Smooth muscle cell (in vitro differentiated cells): ENCODE data around the gene JRKL. TPM values are rescaled to one million over a fixed set of nuclear protein-coding genes. Genes with fewer than 3 reads are reported as not detected.

ENCODE experiments used
- DNase-seq: peaks from one replicate; lab custom pipeline; 2025; ENCODE audit not compliant: unreplicated experiment; lab: John Stamatoyannopoulos, UW
- H2AFZ ChIP-seq: fragments of 200-600 bp; sonication (generic); 2 replicates; pipeline ENCODE4 v1.6.0; 2016; ENCODE audit warnings: antibody characterized with exemption, low read depth, mild to moderate bottlenecking
- H3F3A ChIP-seq: fragments of 200-600 bp; sonication (generic); 2 replicates; pipeline ENCODE4 v1.6.0; 2017; ENCODE audit warnings: antibody characterized with exemption, low read depth
- H3K27ac ChIP-seq: fragments of 200-600 bp; sonication (generic); 2 replicates; pipeline ENCODE4 v1.5.1; 2016; ENCODE audit warnings: low read depth, mild to moderate bottlenecking
- H3K27me3 ChIP-seq: fragments of 200-600 bp; sonication (generic); 2 replicates; pipeline ENCODE4 v1.6.1; 2016; ENCODE audit warnings: low read depth, mild to moderate bottlenecking
- H3K36me3 ChIP-seq: fragments of 200-600 bp; sonication (generic); 2 replicates; pipeline ENCODE4 v1.5.1; 2016; ENCODE audit warnings: low read depth
- H3K4me1 ChIP-seq: fragments of 200-600 bp; sonication (generic); 2 replicates; pipeline ENCODE4 v1.5.1; 2016; ENCODE audit warnings: low read depth
- H3K4me2 ChIP-seq: fragments of 200-600 bp; sonication (generic); 2 replicates; pipeline ENCODE4 v1.6.0; 2016; ENCODE audit warnings: mild to moderate bottlenecking
- H3K4me3 ChIP-seq: fragments of 200-600 bp; sonication (generic); 2 replicates; pipeline ENCODE4 v1.5.1; 2016; ENCODE audit warnings: mild to moderate bottlenecking
- H3K79me2 ChIP-seq: fragments of 200-600 bp; sonication (generic); 2 replicates; pipeline ENCODE4 v1.6.0; 2016; ENCODE audit warnings: low read depth, mild to moderate bottlenecking
- H3K9ac ChIP-seq: fragments of 200-600 bp; sonication (generic); 2 replicates; pipeline ENCODE4 v1.6.0; 2016; ENCODE audit warnings: low read depth
- H3K9me3 ChIP-seq: fragments of 200-600 bp; sonication (generic); replicated peaks from 2 replicates; pipeline ENCODE4 v1.5.1; 2016; ENCODE audit warnings: low read depth
- H4K20me1 ChIP-seq: fragments of 200-600 bp; sonication (generic); 2 replicates; pipeline ENCODE4 v1.6.0; 2016; ENCODE audit warnings: low read depth
- CTCF ChIP-seq: fragments of 200-600 bp; sonication (generic); IDR thresholded peaks from 2 replicates; pipeline ENCODE4 v1.5.1; 2017; ENCODE audit warnings: borderline replicate concordance, mild to moderate bottlenecking, antibody characterized with exemption; ENCODE audit not compliant: insufficient read depth, poor library complexity, severe bottlenecking
- WGBS: methylation state at CpG from one replicate; pipeline ENCODE4 v1.1.7; 2016; ENCODE audit warnings: low lambda C conversion rate; 5-methylcytosine and 5-hydroxymethylcytosine counted together
- polyA plus RNA-seq: library from polyadenylated mRNA; unstranded; fragments of >200 nt; fragmentation: Nextera tagmentation; extraction: Ambion mirVana; gene quantifications from 2 replicates; pipeline ENCODE4 v1.2.1, GENCODE V29; 2016
- total RNA-seq: library from RNA; depleted of rRNA; stranded (reverse); fragments of >200 nt; gene quantifications from 2 replicates; pipeline ENCODE4 v1.2.3, GENCODE V29; 2014

JRKL gene
- total and polyA plus RNA-seq, 2 experiments from 2014 or later, result 6.1 to 12.1 TPM

DNA sequence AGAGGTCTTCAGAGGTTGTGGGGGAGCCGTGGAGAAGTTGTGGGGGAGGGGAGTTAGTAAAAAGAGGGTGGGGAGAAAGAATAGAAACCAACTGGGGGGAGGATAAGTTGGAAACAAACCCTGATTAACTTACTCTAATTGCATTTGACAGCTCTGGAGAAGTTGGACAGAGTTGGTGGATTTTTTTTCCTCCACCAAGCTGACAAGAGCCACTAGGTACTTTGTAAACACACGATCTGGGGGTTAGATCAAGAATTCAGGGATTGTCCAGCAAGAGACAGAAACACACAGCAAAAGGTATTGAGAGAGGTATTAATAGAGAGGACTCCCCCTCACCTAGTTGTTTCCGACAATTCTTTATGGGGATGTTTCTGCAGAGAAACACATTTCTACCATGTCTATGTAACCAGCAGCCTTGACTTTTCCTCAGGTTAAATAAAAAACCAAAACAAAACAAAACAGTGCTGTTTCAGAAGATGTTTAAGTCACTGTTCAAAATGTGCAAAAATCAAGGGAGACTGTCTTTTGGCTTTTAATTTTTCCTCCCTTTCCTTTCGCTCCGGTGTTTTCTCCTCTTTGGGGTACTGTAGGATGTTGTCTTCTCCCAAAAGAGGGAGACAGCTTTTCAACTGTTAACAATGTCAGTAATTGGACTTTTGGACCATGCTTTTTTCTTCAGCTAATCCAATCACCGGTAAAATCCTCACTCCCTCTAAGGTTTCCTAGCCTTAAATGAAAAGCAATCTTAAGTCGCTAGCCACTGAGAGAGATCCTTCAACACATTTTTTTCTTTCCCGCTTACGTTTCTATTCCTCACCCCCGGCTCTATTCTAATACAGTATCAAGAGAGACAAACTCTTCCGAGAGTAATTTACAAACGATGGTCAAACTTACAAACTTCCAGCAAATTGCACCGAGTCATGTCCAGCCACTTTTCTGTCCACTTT, 47.5 kb upstream of the JRKL start:
- Histone ChIP-seq H2AFZ (peak overlapping the region; percentile 91), H3K36me3 (no peaks in the 10 kb centered on the region), H3K27me3 (no peaks in the 10 kb centered on the region), H3F3A (peaks cover 28% of the 10 kb centered on the region), H3K27ac (peak overlapping the region; percentile 90), H4K20me1 (peaks cover 8% of the 10 kb centered on the region), H3K4me2 (peak overlapping the region; percentile 91), H3K4me1 (peaks cover 38% of the 10 kb centered on the region), H3K79me2 (peaks cover 57% of the 10 kb centered on the region), H3K9me3 (no peaks in the 10 kb centered on the region), H3K9ac (peak overlapping the region; percentile 90), H3K4me3 (peak overlapping the region; percentile 97)
- DNase-seq, result no peak
- no peak for TF ChIP-seq CTCF
- 3% methylated on average over 13 of the region's 13 CpGs for WGBS

DNA sequence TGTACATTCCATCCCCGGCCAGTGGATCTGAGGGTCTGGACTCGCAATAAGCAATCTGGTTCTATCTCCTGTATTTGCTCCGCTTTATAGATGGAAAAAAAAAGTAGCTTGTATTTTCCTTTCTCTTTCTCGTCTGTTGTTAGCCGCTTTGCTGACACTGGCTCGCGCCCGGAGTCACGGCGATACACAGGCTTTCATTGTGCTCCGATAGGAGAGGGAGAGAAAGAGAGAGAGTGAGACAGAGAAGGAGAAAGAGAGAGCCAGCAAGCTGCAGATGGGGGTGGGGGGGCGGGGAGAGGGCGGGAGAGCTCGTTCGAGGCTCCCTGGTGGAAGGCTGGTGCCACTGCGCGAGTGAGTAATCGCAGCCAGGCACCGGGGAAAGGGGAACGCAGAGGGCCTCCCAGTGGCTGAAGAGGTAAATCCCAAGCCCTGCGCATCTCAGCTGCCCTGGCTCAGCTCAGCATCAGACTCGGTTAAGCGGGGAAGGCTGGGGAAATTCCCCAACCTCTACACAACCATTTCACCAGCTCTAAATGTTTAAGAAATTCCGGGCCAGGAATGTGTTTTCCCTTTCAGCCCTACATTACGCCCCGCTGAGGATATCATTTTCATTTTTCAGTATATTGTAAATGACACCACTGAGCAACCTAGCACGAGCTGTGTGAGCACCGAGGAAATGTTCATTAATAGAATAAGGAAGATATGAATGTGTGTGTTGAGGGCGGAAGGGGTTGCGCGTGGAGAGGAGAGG, 46.7 kb upstream of the JRKL start, which contains the start of gene MAML2:
TSS of gene MAML2 (minus strand) at position 235 of the 751 bp plus-strand sequence. CDS start 1,300 bp downstream, outside the sequence.
- Histone ChIP-seq H3K4me1 (peaks cover 29% of the 10 kb centered on the region), H3F3A (peaks cover 28% of the 10 kb centered on the region), H3K9me3 (no peaks in the 10 kb centered on the region), H3K4me2 (peak within 1 kb of the TSS; percentile 91), H3K79me2 (peaks cover 49% of the 10 kb centered on the region), H3K36me3 (no peaks in the 10 kb centered on the region), H3K27ac (peak within 1 kb of the TSS; percentile 90), H3K27me3 (no peaks in the 10 kb centered on the region), H2AFZ (peak within 1 kb of the TSS; percentile 91), H4K20me1 (no peaks in the 10 kb centered on the region), H3K4me3 (peak within 1 kb of the TSS; percentile 97), H3K9ac (peak within 1 kb of the TSS; percentile 90)
- WGBS, result 16% methylated on average over 26 of the region's 31 CpGs
- peak; percentile 73 for DNase-seq
- TF ChIP-seq CTCF, result peak; percentile 78

DNA sequence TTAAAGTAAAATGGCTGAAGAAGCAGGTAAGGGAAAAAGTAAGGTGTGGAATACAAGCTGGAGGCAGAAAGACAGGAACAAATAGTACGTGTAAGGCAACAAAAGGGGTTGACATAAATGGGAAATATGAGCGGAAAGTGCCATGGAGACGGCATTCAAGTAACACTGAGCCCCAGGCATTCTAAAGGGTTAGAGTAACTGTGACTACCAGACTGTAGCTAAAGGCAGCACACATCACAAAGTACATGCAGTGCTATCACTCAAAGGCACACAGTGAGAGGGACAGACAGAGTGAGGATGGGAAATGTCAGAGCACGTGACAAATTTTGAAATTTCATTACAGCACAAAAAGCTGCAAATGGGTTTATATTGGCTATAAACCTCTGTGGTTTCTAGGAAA, 33.0 kb upstream of the JRKL start:
- WGBS, result 88% methylated on average over 4 of the region's 4 CpGs
- DNase-seq, result no peak
- TF ChIP-seq CTCF, result no peak
- Histone ChIP-seq H3K9ac (no peak overlapping the region), H3K36me3 (peaks cover 8% of the 10 kb centered on the region), H3K4me1 (no peaks in the 10 kb centered on the region), H3F3A (no peaks in the 10 kb centered on the region), H3K4me3 (no peak overlapping the region), H3K27me3 (no peaks in the 10 kb centered on the region), H2AFZ (no peak overlapping the region), H3K9me3 (no peaks in the 10 kb centered on the region), H3K79me2 (no peaks in the 10 kb centered on the region), H3K27ac (no peak overlapping the region), H4K20me1 (no peaks in the 10 kb centered on the region), H3K4me2 (no peak overlapping the region)
